ENCODE results near the gene ERICH4.
"Not testable (repeated sequence)": the region's sequence is repeated elsewhere in the genome, so short reads cannot be mapped to it uniquely, and the experiment has no call there.

ERICH4 gene

DNA sequence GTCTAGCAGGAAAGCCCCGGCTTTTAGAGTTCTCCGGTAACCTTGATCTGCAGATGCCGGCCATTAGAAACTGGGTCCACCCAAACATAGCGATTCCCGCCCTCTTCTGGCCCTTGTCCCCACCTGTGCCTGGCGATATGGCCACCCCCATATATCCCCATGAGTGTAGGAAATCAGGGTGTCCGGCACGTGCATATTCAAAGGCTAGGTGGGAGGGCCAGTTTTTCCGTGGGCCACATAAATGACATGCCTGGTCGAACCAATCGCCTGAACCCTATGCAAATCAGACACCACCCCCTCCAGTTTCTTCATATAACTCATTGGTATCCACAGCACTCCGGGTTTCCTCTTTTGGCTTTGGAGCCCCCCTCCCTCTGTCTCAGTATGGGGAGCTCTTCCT lies 37.4 kb downstream of the ERICH4 start:
- DNase-seq = no peak

GRCh38 chr19:41484822-41485221 lies 41.9 kb downstream of the ERICH4 start:
- no peak for DNase-seq

GRCh38 chr19:41486953-41487352 lies 44.0 kb downstream of the ERICH4 start:
- not testable (repeated sequence) for DNase-seq

DNA sequence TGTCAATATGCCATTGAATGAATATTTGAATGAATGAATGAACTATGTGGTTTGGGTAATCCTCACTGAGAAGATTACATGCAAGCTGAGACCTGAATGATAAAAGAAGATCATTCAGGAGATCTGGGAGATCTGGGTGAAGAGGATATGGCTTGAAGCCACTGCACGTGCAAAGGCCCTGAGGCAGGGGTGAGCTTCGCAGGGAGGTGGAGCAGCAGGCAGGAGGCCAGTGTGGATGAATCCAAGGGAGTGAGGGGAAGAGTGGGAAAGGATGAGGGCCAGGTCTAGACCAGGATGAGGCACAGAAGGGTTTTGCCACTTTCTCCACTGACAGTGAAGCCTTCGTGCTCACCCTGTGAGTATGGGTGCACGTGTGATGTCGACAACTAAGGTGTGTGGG lies 49.9 kb downstream of the ERICH4 start:
- DNase-seq = no peak

Measured in NCI-H1092 (cell line).